Tibial nerve (tissue), 4 donors: ENCODE results near the gene TMEM8B. TPM values are rescaled to one million over a fixed set of nuclear protein-coding genes. Genes with fewer than 3 reads are reported as not detected.
"Not testable (repeated sequence)": the region's sequence is repeated elsewhere in the genome, so short reads cannot be mapped to it uniquely, and the experiment has no call there.

Experiments used
- DNase-seq, 2 donors: peaks; one replicate each; pipeline ENCODE4 v3.0.0-alpha.2; 2019; ENCODE audit warnings: low spot score in 2 of 2
- H3K27ac ChIP-seq, 4 donors: fragments of 200-600 bp; sonication (generic) in 3 of 4; one replicate each; pipeline ENCODE4 v1.5.1; 2017 to 2019; ENCODE audit warnings: mild to moderate bottlenecking in 1 of 4
- H3K27me3 ChIP-seq, 2 donors: fragments of 200-600 bp; sonication (generic) in 1 of 2; one replicate each; pipeline versions ENCODE4 v1.5.1 to v1.6.0; 2017 to 2019
- H3K36me3 ChIP-seq, 3 donors: fragments of 200-600 bp; sonication (generic); one replicate each; pipeline ENCODE4 v1.5.1; 2018 to 2019
- H3K4me1 ChIP-seq, 4 donors: fragments of 200-600 bp; sonication (generic) in 3 of 4; one replicate each; pipeline ENCODE4 v1.5.1; 2017 to 2019
- H3K4me3 ChIP-seq, 4 donors: fragments of 200-600 bp; sonication (generic) in 3 of 4; one replicate each; pipeline ENCODE4 v1.5.1; 2017 to 2019; ENCODE audit warnings: mild to moderate bottlenecking in 1 of 4, moderate library complexity in 1 of 4
- H3K9me3 ChIP-seq, 4 donors: fragments of 200-600 bp; sonication (generic) in 3 of 4; one replicate each; pipeline ENCODE4 v1.5.1; 2017 to 2019
- EP300 ChIP-seq, 2 donors: sonication (generic); formaldehyde crosslinking; IDR thresholded peaks; one replicate each; pipeline ENCODE4 v1.6.1; 2017; ENCODE audit warnings: antibody characterized with exemption in 2 of 2, mild to moderate bottlenecking in 1 of 2
- POLR2A ChIP-seq, 2 donors: fragments of 450-650 bp; IDR thresholded peaks; one replicate each; pipeline ENCODE4 v1.6.1; 2017; ENCODE audit warnings: antibody characterized with exemption in 2 of 2, mild to moderate bottlenecking in 2 of 2, moderate library complexity in 2 of 2
- WGBS, 2 donors: methylation state at CpG; one replicate each; pipeline ENCODE4 v1.1.5; 2018; 5-methylcytosine and 5-hydroxymethylcytosine counted together
- total RNA-seq, 4 donors: library from RNA; depleted of rRNA; stranded (reverse); fragments of >200 nt; gene quantifications; one replicate each; pipeline ENCODE4 v1.1.0, GENCODE V29; 2016
- TF ChIP-seq, protein P1 (sequence below), 5 experiments: fragments of 200-600 bp in 3 of 5; fragments of 450-650 bp in 2 of 5; sonication (generic) in 3 of 5; IDR thresholded peaks; one replicate each; pipeline ENCODE4 v1.5.1; 2016 to 2019; ENCODE audit warnings: antibody characterized with exemption in 5 of 5, mild to moderate bottlenecking in 3 of 5, moderate library complexity in 2 of 5

Gene TMEM8B
- total RNA-seq, 4 donors from 2014 or later: 14.6 to 23.9 (median 20.1) TPM

DNA sequence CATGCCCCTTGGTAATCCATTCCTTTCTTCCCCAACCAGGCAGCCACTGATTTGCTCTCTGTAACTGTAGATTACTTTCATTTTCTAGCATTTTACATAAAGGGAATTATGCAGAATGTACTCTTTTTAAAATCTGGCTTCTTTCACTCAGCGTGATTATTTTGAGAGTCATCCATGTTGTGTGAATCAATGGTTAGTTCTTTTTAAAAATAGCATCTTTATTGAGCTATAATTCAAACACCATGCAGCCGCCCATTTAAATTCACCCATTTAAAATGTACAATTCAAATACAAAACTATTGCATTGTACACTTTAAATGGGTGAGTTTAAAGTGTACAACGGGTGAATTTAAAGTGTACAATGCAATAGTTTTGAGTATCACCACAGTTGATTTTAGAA lies 43.5 kb downstream of the TMEM8B start:
- WGBS, 2 donors: 48 to 62% methylated on average over 3 of the region's 3 CpGs

DNA sequence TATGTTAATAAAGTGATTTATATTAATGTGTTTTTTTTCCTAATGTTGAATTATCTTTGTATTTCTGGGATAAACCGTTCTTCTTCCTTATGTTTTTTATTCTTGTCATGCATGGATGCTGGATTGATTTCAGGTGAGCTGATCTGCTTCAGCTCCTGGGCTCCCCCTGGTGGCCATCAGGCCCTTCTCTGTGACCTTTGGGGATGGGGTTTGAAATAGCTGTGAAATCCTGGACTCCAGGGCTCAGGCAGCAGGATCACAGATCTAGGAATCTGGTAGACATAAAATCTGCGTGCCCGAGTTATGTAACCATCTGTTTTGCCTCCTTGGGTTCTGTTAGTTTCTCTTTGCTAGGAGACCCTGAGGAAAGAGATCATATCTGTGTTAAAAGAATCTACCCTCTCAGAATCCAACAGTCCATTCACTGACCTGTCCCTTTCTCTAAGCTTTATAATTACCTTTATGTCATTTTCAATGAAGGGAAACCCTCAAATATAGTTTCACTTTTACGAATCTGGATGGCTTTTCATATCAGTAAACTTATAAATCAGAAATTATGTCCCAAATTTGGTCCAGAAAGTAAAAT lies 53.3 kb downstream of the TMEM8B start:
- peak overlapping the region in 1 of 4 donors; percentile 53 for H3K27ac ChIP-seq
- DNase-seq: peak; percentile 76 to 88
- H3K4me3 ChIP-seq: no peak overlapping the region
- H3K27me3 ChIP-seq: no peaks in the 10 kb centered on the region
- no peaks in the 10 kb centered on the region for H3K36me3 ChIP-seq
- TF ChIP-seq, protein P1, sequence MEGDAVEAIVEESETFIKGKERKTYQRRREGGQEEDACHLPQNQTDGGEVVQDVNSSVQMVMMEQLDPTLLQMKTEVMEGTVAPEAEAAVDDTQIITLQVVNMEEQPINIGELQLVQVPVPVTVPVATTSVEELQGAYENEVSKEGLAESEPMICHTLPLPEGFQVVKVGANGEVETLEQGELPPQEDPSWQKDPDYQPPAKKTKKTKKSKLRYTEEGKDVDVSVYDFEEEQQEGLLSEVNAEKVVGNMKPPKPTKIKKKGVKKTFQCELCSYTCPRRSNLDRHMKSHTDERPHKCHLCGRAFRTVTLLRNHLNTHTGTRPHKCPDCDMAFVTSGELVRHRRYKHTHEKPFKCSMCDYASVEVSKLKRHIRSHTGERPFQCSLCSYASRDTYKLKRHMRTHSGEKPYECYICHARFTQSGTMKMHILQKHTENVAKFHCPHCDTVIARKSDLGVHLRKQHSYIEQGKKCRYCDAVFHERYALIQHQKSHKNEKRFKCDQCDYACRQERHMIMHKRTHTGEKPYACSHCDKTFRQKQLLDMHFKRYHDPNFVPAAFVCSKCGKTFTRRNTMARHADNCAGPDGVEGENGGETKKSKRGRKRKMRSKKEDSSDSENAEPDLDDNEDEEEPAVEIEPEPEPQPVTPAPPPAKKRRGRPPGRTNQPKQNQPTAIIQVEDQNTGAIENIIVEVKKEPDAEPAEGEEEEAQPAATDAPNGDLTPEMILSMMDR (IDR thresholded peaks at IDR 0.05): peak; percentile 88 to 95 (median 91)
- TF ChIP-seq EP300 (IDR thresholded peaks at IDR 0.05) (peak in 1 of 2 donors; percentile 43), POLR2A (IDR thresholded peaks at IDR 0.05) (no peak)
- WGBS, 2 donors: 1 to 2% methylated on average over 4 of the region's 4 CpGs
- H3K4me1 ChIP-seq: peaks cover 0 to 12% (median 0%) of the 10 kb centered on the region in 4 donors
- H3K9me3 ChIP-seq: no peaks in the 10 kb centered on the region

More for the DNA sequence above, 43.5 kb downstream of the TMEM8B start:
- Histone ChIP-seq H3K4me1 (no peaks in the 10 kb centered on the region), H3K27ac (no peak overlapping the region), H3K4me3 (no peak overlapping the region), H3K9me3 (peaks cover 0 to 9% (median 2%) of the 10 kb centered on the region in 4 donors), H3K36me3 (no peaks in the 10 kb centered on the region), H3K27me3 (no peaks in the 10 kb centered on the region)
- DNase-seq: no peak
- TF ChIP-seq, protein P1 (IDR thresholded peaks at IDR 0.05): no peak
- TF ChIP-seq EP300 (IDR thresholded peaks at IDR 0.05): no peak
- no peak for TF ChIP-seq POLR2A (IDR thresholded peaks at IDR 0.05)

DNA sequence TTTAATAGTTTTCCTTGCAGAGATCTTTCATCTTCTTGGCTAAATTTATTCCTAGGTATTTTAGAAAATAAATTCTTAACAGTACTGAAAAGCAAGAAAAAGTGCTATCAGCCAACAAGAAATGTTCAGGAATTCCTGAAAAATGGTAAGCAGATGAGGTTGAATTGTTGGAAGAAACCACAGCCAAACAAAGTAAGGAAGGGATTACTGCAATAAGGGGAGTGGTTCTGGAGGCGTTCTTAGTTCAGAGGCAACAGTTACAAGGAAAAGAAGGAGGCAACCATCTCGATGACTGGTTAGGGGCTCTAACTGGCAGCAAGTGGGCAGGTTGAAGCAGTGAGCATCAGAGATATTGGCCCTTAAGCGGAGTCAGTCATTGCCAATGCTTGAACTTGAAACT lies 54.0 kb downstream of the TMEM8B start:
- DNase-seq: no peak
- H3K4me1 ChIP-seq: peaks cover 0 to 12% (median 0%) of the 10 kb centered on the region in 4 donors
- no peaks in the 10 kb centered on the region for H3K27me3 ChIP-seq
- WGBS, 2 donors: 47 to 52% methylated on average over 3 of the region's 3 CpGs
- H3K4me3 ChIP-seq: no peak overlapping the region
- no peaks in the 10 kb centered on the region for H3K36me3 ChIP-seq
- TF ChIP-seq, protein P1 (IDR thresholded peaks at IDR 0.05): no peak
- TF ChIP-seq EP300 (IDR thresholded peaks at IDR 0.05): no peak
- TF ChIP-seq POLR2A (IDR thresholded peaks at IDR 0.05): no peak
- peak overlapping the region in 1 of 4 donors; percentile 53 for H3K27ac ChIP-seq
- no peaks in the 10 kb centered on the region for H3K9me3 ChIP-seq

DNA sequence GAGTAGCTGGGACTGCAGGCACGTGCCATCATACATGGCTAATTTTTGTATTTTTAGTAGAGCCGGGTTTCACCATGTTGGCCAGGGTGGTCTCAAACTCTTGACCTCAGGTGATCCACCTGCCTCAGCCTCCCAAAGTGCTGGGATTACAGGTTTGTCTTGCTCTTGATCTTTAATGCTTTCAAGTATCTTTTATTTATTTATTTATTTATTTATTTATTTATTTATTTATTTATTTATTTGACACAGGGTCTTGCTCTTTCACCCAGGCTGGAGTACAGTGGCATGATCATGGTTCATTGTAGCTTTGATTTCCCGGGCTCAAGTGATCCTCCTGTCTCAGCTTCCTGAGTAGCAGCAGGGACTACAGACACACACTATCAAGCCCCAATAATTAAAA lies 55.9 kb downstream of the TMEM8B start:
- not testable (repeated sequence) for H3K4me3 ChIP-seq, H3K36me3 ChIP-seq, H3K27ac ChIP-seq, DNase-seq, H3K9me3 ChIP-seq, H3K27me3 ChIP-seq
- WGBS, 2 donors: 86 to 89% methylated on average over 3 of the region's 3 CpGs
- H3K4me1 ChIP-seq: peaks cover 0 to 12% (median 0%) of the 10 kb centered on the region in 4 donors

DNA sequence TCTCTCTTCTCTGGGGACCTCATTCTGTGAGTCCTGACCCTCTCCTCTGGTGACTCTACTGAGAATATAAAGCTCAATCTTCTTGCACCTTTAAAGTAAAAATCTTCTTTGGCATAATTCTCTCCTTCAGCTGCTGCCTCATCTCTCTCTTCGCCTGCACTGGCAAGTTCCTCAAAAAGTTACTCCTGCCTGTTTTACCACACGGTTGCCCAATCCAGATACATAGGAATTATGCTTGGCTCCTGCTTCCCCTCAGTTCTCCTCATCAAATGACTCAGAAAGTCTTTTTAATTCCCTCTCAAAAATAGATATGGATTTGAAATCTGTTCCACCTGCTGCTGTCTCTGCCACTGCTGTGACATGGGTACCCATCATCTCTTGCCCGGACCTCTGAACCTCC lies 62.6 kb downstream of the TMEM8B start:
- Histone ChIP-seq H3K27me3 (no peaks in the 10 kb centered on the region), H3K9me3 (no peaks in the 10 kb centered on the region), H3K4me3 (no peak overlapping the region), H3K4me1 (no peaks in the 10 kb centered on the region), H3K36me3 (no peaks in the 10 kb centered on the region), H3K27ac (no peak overlapping the region)
- 82 to 86% methylated on average over 3 of the region's 3 CpGs for WGBS, 2 donors
- TF ChIP-seq POLR2A (IDR thresholded peaks at IDR 0.05): no peak
- TF ChIP-seq, protein P1 (IDR thresholded peaks at IDR 0.05): no peak
- TF ChIP-seq EP300 (IDR thresholded peaks at IDR 0.05): no peak
- no peak for DNase-seq
